ENCODE results near the gene PDXP.

The PDXP gene

DNA sequence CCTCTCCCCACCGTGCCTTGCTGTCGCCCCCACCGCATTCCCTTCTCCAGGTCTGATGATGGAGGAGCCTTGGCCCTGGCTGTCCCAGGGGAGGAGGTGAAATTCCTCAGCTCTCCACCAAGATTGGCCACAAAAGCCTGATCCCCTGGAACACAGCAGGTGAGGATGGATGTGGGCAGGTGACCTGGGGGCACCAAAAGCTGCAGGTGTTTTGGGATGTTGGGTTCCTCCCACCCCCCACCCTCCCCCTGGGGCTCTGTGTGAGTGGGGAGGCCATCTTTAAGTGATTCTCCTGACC, 39.0 kb downstream of the PDXP start:
- no peak for DNase-seq (ENCODE audit: low spot score)

DNA sequence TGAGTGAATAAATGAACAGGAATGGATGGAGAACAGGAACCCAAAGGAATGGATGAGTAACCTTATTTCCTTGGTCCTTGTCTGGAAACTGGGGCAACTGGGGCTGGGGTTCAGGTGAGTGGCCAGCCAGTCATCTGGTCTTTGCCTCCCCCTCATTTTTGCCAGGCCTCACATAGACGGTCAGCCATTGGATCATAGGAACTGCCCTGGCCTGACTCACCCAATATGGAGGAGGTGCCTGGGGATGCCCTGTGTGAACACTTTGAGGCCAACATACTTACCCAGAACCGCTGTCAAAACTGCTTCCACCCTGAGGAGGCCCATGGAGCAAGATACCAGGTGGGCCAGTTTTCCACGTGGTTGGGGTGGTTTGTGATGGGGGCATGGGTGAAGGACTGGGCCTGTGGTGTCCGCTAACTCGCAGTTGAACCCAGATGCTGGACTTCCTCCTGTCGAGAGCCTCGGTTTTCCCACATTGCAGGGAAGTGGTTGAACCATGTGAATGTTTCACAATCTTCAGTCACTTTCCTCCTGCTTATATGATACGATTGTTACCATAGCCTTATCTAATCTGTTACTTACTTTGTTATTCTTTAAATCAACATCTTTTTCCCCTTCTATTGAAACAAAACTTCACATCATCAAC, 42.7 kb downstream of the PDXP start:
- DNase-seq (ENCODE audit: low spot score) = no peak

DNA sequence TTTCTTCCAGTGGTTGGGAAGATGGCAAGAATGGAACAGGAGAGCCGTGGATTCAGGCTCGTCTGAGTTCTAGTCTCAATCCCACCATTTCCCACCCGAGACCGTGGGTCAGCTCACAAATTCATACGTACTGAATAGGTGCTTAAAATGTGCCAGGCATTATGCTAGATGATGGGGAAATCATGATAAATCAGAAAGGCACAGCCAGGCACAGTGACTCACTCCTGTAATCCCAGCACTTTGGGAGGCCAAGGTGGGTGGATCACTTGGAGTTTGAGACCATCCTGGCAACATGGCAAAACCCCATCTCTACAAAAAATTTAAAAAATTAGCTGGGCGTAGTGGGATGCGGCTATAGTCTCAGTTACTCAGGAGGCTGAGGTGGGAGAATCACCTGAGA, 45.4 kb downstream of the PDXP start:
- no peak for DNase-seq (ENCODE audit: low spot score)

DNA sequence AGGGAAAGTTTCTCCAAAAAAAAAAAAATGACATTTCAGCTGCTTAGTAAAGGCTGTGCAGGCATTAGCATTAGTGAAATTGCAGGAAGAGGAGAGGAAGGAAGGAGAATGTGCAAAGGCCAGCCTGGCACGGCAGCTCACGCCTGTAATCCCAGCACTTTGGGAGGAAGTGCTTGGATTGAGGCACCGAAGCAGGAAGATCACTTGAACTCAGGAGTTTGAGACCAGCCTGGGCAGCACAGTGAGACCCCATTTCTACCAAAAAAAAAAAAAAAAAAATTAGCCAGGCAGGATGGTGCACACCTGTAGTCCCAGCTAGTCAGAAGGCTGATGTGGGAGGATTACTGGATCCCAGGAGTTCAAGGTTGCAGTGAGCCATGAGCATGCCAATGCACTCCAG, 46.1 kb downstream of the PDXP start:
- DNase-seq (ENCODE audit: low spot score) = no peak

DNA sequence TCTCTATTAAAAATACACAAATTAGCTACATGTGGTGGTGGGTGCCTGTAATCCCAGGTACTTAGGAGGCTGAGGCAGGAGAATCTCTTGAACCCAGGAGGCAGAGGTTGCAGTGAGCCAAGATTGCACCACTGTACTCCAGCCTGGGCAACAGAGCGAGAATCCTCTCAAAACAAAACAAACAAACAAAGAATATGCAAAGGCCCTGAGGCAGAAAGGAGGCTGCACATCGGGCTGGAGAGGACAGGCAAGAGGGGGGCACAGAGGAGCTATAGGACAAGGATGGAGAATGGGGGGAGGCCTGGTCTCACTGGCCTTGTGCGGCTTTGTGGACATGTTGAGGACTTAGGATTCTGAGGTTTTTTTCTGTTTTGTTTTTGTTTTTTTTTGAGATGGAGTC, 46.7 kb downstream of the PDXP start:
- DNase-seq (ENCODE audit: low spot score) = no peak

DNA sequence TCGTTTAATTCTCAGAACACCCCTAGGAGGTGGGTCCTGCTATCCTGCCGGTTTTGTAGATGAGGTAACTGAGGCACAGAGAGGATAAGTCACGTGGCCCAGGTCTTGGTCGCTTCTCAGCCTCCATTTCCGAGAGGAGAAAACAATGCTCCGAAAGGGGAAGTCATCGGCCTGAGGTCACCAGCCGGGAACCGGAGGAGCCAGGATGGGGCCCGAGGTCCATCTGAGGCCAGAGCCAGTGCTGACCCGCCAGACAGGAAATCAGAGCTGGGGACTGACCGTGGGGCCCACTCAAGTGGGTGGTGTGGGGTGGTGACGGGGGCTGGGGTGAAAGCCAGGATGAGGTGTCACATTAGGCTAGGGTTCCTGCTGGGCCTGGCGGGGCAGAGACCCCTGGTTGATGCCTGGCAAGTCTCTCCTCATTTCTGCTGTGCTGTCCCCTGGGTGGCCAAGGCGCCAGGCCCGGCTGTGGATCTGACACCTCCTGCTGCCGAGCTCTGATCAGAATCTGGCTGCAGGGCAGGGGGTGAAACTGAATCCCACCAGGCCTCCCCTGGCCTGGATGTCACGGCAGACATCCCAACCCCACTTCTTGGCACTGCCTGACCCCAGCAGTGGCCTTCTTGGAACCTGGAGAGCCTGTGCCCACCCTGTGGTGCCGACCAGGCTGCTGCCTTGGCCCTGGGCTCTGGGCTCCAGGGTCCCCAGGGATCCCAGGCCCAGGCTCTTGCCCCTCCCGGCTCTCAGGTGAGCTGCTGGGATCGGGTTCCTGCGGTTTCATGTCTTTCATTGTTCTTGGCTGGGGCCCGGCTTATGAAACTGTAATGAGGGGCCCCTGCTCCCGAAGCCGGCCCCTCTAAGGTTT, 50.3 kb downstream of the PDXP start:
- DNase-seq (ENCODE audit: low spot score) = no peak

DNA sequence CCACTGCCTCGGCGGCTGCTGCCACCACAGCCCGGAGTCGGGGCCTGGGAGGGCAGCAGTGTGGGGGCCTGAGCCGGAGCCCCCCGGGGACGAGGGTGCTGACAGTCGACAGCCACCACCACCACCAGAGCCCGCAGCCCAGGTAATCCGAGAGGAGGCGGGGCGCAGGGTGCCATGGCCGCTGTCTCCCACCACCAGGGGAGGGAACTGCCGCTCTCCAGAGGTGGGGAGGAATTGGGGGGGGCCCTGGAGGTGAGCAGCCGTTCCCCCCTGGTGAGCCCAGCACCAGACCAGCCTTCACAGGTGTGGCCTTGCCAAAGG, 50.9 kb downstream of the PDXP start:
- no peak for DNase-seq (ENCODE audit: low spot score)

DNA sequence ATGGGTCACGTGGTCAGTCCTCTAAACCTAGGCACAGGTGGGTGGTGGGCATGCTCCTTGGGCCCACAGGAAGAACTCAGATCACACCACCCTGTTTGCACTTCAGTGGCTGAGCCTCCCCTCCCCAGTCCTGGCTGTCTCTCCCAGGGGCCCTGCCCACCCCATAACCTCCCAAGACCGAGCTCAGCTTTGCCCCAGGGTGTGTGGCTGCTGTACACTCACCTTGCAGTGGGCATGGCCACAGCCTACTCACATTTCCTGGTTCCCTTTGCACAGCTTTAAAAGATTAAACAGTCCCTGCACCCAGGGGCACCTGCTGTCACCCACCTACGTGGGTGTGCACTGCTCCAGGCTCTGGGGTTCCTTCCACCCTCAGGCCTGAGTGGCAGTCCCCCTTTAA, 52.2 kb downstream of the PDXP start:
- DNase-seq (ENCODE audit: low spot score) = no peak

DNA sequence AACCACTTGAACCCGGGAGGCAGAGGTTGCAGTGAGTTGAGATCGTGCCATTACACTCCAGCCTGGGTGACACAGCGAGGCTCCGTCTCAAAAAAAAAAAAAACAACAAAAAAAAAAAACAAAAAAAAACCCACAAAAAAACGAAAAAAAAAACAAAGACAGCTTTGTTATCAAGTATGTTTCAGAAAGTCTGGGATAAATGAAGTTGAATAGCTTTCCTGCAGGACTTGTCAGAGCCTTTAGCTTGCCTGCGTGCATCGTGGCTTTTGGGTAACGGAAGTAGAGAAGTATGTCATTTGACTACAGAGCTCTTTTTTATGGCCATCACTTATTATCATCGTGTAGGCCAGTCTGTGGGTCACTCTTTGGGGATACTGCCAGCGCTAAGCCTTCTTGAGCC, 53.0 kb downstream of the PDXP start:
- no peak for DNase-seq (ENCODE audit: low spot score)

DNA sequence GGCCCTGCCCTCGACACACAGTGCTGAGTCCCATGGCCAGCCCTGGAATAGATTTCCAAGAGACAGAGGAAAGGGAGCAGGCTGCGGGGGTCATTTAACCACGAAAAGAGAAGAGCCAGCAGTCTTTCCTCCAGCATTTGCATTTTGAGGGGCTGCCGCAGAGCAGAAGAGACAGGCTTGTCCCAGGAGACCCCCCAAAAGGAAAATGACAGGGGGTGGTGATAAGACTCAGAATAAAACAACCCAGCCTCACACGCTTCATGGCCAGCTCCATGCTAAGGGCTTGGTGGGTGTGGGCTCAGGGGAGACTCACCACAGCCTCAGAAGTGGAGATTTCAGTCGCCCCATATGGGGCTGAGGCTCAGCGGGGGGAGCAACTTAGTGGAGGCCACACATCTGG, 55.2 kb downstream of the PDXP start:
- DNase-seq (ENCODE audit: low spot score) = no peak

DNA sequence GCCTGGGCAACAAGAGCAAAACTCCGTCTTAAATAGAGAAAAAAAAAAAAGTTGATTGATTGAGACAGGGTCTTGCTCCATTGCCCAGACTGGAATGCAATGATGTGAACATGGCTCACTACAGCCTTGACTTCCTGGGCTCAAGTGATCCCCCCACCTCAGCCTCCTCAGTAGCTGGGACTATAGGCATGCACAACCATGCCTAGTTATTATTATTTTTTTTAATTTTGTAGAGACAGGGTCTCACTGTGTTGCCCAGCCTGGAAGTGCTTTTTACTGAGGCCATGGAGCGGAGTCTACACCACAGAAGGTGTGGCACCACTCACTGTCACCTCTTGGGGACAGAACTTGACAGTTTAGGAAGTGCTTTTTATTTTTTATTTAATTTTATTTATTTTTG, 56.1 kb downstream of the PDXP start:
- no peak for DNase-seq (ENCODE audit: low spot score)

DNA sequence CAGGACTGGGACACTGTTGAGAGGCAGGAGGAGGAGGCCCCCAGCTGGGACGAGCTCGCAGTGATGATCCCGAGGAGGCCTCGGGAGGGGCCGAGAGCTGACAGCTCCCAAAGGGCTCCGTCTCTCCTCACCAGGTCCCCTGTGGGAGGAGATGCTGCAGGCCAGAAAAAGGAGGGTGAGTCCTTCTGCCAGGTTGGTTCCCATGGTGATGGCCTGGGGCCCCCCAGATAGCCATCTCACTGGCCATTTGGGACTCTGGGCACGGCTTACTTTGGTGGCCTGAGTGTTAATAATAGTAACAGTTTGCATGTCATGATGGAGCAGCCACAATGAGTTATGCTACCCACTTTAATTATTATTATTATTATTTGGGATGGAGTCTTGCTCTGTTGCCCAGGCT, 57.2 kb downstream of the PDXP start:
- no peak for DNase-seq (ENCODE audit: low spot score)
